Astrocyte (in vitro differentiated cells and primary cell): ENCODE data around the gene NUAK2.

Experiments
- CTCF ChIP-seq: IDR thresholded peaks from 2 replicates; pipeline ENCODE4 v1.5.1; 2011; ENCODE audit warnings: low read depth, mild to moderate bottlenecking, inconsistent platforms, low read length, moderate library complexity; ENCODE audit not compliant: insufficient read depth
- EZH2 ChIP-seq: IDR thresholded peaks from 2 replicates; pipeline ENCODE4 v1.6.1; 2012; ENCODE audit warnings: mild to moderate bottlenecking, low read length, inconsistent platforms; ENCODE audit not compliant: insufficient read depth

- TF ChIP-seq CTCF: no peak
- no peak for TF ChIP-seq EZH2
Observed at GRCh38 chr1:205294934-205295333, 26.6 kb downstream of the NUAK2 start.
